SU-DHL-6 (cell line): Measurements from ENCODE around the gene PSORS1C1.

Experiments
- EZH2phosphoT487 ChIP-seq: fragments of 200-600 bp; sonication (generic), shearing (Covaris generic); conservative IDR thresholded peaks from 2 replicates; pipeline ENCODE4 v1.6.1; 2018; ENCODE audit warnings: mild to moderate bottlenecking, antibody characterized with exemption, low read length, moderate library complexity, mixed read lengths
- TF ChIP-seq, protein P1 (sequence below): fragments of 200-600 bp; sonication (generic); IDR thresholded peaks from one replicate; pipeline ENCODE4 v1.5.1; 2017; ENCODE audit warnings: antibody characterized with exemption, mild to moderate bottlenecking, low read length, moderate library complexity; ENCODE audit not compliant: insufficient read depth, poor library complexity, severe bottlenecking

DNA sequence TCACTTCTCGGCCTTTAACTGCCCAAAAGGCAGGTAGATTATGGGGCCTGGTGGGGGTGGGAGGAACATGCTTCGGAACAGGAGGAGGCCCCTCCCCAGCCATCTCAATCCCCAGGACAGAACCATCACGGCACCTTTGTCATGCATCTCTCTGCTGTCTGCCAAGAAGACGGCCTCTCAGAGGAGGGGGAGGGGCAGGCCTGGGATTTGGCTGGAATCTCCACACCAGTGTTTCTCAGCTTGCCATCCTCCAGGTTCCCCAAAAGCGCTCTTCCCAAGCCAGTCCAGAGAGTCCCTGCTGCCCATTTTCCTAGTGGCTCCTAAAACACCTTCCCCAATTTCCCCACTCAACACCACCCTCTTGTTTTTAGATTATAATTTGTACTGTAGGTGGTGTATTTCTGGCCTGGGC lies 58.4 kb downstream of the PSORS1C1 start:
- TF ChIP-seq, protein P1, sequence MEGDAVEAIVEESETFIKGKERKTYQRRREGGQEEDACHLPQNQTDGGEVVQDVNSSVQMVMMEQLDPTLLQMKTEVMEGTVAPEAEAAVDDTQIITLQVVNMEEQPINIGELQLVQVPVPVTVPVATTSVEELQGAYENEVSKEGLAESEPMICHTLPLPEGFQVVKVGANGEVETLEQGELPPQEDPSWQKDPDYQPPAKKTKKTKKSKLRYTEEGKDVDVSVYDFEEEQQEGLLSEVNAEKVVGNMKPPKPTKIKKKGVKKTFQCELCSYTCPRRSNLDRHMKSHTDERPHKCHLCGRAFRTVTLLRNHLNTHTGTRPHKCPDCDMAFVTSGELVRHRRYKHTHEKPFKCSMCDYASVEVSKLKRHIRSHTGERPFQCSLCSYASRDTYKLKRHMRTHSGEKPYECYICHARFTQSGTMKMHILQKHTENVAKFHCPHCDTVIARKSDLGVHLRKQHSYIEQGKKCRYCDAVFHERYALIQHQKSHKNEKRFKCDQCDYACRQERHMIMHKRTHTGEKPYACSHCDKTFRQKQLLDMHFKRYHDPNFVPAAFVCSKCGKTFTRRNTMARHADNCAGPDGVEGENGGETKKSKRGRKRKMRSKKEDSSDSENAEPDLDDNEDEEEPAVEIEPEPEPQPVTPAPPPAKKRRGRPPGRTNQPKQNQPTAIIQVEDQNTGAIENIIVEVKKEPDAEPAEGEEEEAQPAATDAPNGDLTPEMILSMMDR, result no peak
- TF ChIP-seq EZH2phosphoT487, result no peak
